Parathyroid adenoma (tissue), 2 donors: ENCODE measurements around the gene RPL38.

ENCODE experiments used
- H2AFZ ChIP-seq: fragments of 300-600 bp; sonication (generic); one replicate; pipeline ENCODE4 v1.7.0; 2017; ENCODE audit warnings: antibody characterized with exemption, mild to moderate bottlenecking
- H3K27ac ChIP-seq: fragments of 300-600 bp; sonication (generic); one replicate; pipeline ENCODE4 v1.7.0; 2017
- H3K27me3 ChIP-seq: fragments of 300-600 bp; sonication (generic); one replicate; pipeline ENCODE4 v1.7.0; 2017; ENCODE audit warnings: low read length; ENCODE audit not compliant: control insufficient read depth, insufficient read depth
- H3K36me3 ChIP-seq: fragments of 300-600 bp; sonication (generic); one replicate; pipeline ENCODE4 v1.7.0; 2017; ENCODE audit warnings: low read length; ENCODE audit not compliant: control insufficient read depth, insufficient read depth
- H3K4me1 ChIP-seq: fragments of 300-600 bp; sonication (generic); one replicate; pipeline ENCODE4 v1.7.0; 2017; ENCODE audit warnings: control low read depth
- H3K4me2 ChIP-seq: fragments of 300-600 bp; sonication (generic); one replicate; pipeline ENCODE4 v1.7.0; 2017; ENCODE audit warnings: low read length
- H3K4me3 ChIP-seq: fragments of 300-600 bp; sonication (generic); one replicate; pipeline ENCODE4 v1.7.0; 2017; ENCODE audit warnings: low read depth, low read length
- H3K79me2 ChIP-seq: fragments of 300-600 bp; sonication (generic); one replicate; pipeline ENCODE4 v1.7.0; 2017; ENCODE audit warnings: control low read depth
- H3K9ac ChIP-seq: fragments of 300-600 bp; sonication (generic); one replicate; pipeline ENCODE4 v1.7.0; 2017; ENCODE audit warnings: mild to moderate bottlenecking
- H3K9me3 ChIP-seq: fragments of 300-600 bp; sonication (generic); one replicate; pipeline ENCODE4 v1.7.0; 2017; ENCODE audit warnings: low read length; ENCODE audit not compliant: control insufficient read depth
- CTCF ChIP-seq: fragments of 300-600 bp; sonication (generic); IDR thresholded peaks from one replicate; pipeline ENCODE4 v1.7.0; 2017; ENCODE audit warnings: antibody characterized with exemption, mild to moderate bottlenecking
- donor health status: primary hyperparathyroidism.

The RPL38 gene

DNA sequence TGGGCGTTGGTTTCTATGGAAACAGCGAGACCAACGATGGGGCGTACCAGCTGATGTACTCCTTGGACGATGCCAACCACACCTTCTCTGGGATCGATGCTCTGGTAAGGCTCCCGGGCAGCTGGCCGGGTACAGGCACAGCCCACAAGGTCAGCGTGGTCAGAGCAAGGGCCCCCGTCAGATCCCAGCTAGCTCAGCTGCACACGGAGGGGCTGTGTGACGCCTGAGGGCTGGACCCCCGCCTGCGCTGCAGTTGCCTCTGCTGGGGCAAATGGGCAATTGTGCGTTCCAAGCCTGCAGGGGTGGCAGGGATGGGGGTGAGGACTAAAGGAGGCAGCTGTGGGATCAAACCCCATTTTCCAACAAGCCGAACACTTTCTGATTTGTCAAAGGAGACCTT, 27.4 kb downstream of the RPL38 start:
- Histone ChIP-seq H3K9me3 (no peaks in the 10 kb centered on the region), H3K4me2 (no peak overlapping the region), H3K27ac (no peak overlapping the region), H3K4me1 (no peaks in the 10 kb centered on the region), H3K79me2 (no peaks in the 10 kb centered on the region), H2AFZ (no peak overlapping the region), H3K9ac (no peak overlapping the region), H3K4me3 (no peak overlapping the region), H3K36me3 (no peaks in the 10 kb centered on the region), H3K27me3 (no peaks in the 10 kb centered on the region)
- TF ChIP-seq CTCF = no peak

DNA sequence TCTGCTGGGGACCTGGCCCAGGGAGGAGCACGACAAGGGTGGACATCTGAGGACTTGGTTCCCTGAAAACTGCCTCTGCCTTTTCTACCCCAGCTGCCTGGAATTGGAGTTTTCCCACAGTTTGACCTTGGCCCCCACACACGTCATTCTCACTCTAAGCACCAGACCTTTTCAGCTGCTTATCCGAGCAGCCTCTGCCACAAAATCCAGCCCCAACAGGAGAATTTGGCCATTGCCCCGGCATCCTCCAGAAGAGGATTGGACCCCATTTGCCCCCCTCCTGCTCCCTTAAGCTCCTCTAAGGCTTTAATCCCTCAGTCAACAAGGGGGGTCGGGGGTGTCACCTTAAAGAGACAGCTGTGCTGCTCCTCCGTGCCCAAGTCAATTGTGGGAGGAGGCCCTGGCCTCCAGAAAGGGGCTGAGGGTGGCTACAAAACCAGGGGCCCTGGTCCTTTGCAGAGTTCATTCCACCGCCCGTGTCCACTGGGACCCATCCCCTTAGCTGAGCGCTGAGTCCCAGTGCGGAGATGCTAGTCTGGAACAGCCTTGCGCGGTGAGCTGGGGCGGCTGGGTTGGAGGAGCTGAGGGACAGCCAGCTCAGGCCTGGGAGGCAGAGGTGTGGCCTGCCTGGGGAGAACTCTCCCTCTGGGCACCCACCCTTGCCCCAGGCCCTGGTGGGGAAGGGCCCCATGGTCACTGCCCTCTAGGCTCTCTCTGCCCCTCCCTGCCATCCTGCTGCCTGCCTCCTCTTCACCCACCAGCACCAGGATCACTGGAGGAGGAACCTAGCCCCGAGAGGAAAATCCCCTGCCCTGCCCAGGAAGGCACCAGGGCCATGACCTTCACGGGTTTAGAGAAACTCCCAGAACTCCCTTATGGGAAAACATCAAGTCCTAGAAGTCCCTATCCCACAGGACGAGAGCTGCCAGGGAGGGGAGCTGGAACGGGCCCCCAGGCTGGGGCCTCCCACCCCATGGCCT, 28.7 kb downstream of the RPL38 start:
- H2AFZ ChIP-seq = no peak overlapping the region
- H3K4me1 ChIP-seq = no peaks in the 10 kb centered on the region
- H3K27me3 ChIP-seq = no peaks in the 10 kb centered on the region
- no peak overlapping the region for H3K4me3 ChIP-seq
- H3K9ac ChIP-seq = no peak overlapping the region
- no peak overlapping the region for H3K27ac ChIP-seq
- no peaks in the 10 kb centered on the region for H3K79me2 ChIP-seq
- no peak overlapping the region for H3K4me2 ChIP-seq
- no peaks in the 10 kb centered on the region for H3K9me3 ChIP-seq
- no peak for TF ChIP-seq CTCF
- no peaks in the 10 kb centered on the region for H3K36me3 ChIP-seq

GRCh38 chr17:74233937-74234336, 30.5 kb downstream of the RPL38 start:
- H3K9me3 ChIP-seq = no peaks in the 10 kb centered on the region
- H3K27ac ChIP-seq = no peak overlapping the region
- H3K27me3 ChIP-seq = no peaks in the 10 kb centered on the region
- no peaks in the 10 kb centered on the region for H3K79me2 ChIP-seq
- no peak overlapping the region for H2AFZ ChIP-seq
- H3K9ac ChIP-seq = no peak overlapping the region
- H3K4me1 ChIP-seq = no peaks in the 10 kb centered on the region
- no peak overlapping the region for H3K4me3 ChIP-seq
- TF ChIP-seq CTCF = no peak
- no peak overlapping the region for H3K4me2 ChIP-seq
- no peaks in the 10 kb centered on the region for H3K36me3 ChIP-seq

DNA sequence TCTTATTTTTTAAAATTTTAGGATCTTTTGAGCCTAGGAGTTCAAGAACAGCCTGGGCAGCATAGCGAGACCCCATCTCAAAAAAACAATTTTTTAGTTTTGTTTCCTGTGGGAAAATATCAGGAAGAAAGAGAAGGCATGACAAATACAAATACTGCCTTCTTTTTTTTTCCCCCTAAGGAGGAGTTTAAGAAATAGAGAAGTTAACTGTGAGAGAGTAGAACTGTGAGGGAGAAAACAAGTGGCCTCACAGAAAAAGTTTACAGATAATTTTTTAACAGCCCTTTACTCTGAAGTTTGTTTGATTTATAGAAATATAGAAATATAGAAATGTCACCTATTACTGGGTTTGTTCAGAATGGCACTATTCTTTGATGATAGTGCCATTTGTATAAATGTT, 31.0 kb downstream of the RPL38 start:
- Histone ChIP-seq H3K27me3 (no peaks in the 10 kb centered on the region), H3K4me3 (no peak overlapping the region), H3K36me3 (no peaks in the 10 kb centered on the region), H3K9me3 (no peaks in the 10 kb centered on the region), H3K4me1 (no peaks in the 10 kb centered on the region), H3K27ac (no peak overlapping the region), H3K9ac (no peak overlapping the region), H3K79me2 (no peaks in the 10 kb centered on the region), H3K4me2 (no peak overlapping the region), H2AFZ (no peak overlapping the region)
- no peak for TF ChIP-seq CTCF
